ENCODE measurements around the gene ERVK3-1.

Gene ERVK3-1

DNA sequence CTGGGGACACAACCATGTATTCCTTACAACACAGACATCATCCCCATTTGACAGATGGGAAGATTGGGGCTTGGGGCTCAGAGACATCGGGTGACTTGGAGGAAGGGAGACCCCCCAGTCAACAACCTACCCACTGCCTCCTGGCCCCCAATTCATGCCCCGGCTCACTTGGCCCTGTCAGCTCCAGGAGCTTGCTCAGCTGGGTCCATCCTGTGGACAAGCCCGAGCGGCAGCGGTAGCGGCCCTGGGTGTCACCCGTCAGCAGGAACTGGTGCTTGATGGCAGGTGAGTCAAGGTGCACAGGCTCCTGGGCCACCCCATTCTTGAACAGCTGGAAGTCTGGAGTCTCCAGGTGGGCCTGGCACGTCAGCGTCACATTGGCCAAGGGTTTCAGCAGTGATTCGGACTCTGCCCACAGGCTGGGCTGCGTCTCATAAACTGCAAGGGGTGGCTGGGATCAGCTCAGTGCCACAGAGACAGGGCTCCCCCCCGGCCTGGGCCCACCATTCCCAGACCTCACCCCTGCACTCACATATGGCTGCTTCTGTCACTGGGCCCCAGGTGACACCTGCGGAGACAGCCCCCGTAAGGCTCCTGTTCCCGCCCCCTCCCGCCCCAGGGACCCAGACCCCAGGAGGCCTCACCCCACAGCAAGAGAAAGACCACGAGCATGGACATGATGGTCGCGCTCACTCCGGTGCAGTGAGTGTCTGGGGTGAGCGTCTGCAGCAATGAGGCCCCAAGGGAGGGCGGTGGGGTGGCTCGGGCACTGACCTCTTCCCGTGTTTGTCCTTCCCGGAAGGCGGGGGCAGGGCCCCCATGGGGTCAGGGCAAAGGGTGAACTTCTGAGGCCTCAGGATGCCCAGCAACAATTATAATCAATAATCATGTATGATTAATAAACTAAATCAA, 47.8 kb downstream of the ERVK3-1 start, which contains the start of gene A1BG:
Gene A1BG (minus strand): TSS at position 733 of the 912 bp plus-strand sequence. CDS start 55 bp downstream, at position 678.
- H3K4me3 ChIP-seq (ENCODE audit: low read depth, low read length): no peak within 1 kb of the TSS
- TF ChIP-seq, protein P1, sequence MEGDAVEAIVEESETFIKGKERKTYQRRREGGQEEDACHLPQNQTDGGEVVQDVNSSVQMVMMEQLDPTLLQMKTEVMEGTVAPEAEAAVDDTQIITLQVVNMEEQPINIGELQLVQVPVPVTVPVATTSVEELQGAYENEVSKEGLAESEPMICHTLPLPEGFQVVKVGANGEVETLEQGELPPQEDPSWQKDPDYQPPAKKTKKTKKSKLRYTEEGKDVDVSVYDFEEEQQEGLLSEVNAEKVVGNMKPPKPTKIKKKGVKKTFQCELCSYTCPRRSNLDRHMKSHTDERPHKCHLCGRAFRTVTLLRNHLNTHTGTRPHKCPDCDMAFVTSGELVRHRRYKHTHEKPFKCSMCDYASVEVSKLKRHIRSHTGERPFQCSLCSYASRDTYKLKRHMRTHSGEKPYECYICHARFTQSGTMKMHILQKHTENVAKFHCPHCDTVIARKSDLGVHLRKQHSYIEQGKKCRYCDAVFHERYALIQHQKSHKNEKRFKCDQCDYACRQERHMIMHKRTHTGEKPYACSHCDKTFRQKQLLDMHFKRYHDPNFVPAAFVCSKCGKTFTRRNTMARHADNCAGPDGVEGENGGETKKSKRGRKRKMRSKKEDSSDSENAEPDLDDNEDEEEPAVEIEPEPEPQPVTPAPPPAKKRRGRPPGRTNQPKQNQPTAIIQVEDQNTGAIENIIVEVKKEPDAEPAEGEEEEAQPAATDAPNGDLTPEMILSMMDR (IDR thresholded peaks at IDR 0.05; ENCODE audit: low read depth, low read length, missing control alignments): no peak
- DNase-seq (ENCODE audit: low read depth): no peak
- in situ Hi-C loops (cut with HindIII; ENCODE audit: low sequenced_read_pairs): no loop called here

DNA sequence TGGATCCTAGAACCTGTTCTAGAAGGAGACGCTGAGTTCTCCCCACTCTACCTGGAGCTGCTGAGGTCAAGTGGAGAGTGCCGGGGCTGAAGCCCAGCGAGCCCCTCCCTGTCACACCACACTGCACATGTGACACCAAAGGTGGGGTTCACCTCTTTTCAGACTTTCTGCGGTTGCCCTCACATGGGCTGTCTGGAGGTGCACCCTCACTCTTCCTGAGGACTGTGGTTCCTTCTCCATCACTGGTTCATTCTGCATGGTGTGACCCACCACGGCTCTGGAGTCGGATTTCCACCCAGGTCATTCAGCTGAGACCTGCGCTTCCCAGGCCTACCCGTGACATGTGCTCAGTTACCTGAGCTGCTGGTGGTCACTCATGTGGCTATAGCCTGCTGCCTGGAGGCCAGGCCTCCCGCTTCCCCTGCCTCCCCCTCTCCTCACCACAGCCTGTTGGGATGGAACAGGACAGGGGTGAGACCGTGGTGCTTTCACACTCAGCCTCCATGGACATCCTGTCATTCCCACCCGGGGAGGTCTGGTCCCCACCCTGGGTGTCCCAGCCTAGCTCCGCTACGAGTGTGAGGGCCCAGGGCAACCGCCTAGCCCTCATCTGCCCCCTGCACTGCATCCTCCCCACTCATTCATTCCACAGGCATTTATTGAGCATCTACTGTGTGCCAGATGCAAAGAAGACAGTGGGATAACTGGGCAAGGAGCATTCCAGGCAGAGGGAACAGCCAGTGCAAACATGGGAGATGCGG, 48.7 kb downstream of the ERVK3-1 start:
- no peak for DNase-seq (ENCODE audit: low read depth)
- TF ChIP-seq, protein P1 (IDR thresholded peaks at IDR 0.05; ENCODE audit: low read depth, low read length, missing control alignments): no peak
- H3K4me3 ChIP-seq (ENCODE audit: low read depth, low read length): no peak overlapping the region
- in situ Hi-C loops (cut with HindIII; ENCODE audit: low sequenced_read_pairs): no loop called here

DNA sequence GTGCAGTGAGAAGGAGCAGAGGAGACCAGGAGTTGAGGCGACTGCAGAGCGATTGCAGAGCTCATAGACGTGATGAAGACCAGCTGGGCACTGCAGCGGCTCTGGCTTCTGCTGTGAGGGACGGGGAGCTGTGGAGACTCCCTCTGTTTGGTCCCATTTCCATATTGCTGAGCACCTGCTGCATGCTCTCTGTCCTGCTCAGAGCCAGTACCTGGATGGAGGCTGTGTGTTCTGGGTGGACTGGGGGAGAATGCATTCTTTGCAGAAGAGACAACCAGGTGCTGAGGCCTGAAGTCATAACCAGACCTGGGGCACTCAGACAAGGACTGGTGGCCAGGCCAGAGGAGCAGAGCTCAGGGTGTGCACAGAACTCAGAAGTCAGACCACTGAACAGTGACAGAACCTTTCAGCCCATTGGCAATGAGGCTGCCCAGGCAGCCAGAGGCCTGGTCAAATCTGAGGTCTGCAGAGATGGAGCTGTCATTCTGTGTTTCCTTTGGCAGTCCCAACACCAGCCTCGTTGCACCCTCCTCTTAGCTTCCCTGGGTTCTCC, 49.4 kb downstream of the ERVK3-1 start:
- in situ Hi-C loops (cut with HindIII; ENCODE audit: low sequenced_read_pairs): no loop called here
- H3K4me3 ChIP-seq (ENCODE audit: low read depth, low read length): no peak overlapping the region
- TF ChIP-seq, protein P1 (IDR thresholded peaks at IDR 0.05; ENCODE audit: low read depth, low read length, missing control alignments): no peak
- DNase-seq (ENCODE audit: low read depth): no peak

DNA sequence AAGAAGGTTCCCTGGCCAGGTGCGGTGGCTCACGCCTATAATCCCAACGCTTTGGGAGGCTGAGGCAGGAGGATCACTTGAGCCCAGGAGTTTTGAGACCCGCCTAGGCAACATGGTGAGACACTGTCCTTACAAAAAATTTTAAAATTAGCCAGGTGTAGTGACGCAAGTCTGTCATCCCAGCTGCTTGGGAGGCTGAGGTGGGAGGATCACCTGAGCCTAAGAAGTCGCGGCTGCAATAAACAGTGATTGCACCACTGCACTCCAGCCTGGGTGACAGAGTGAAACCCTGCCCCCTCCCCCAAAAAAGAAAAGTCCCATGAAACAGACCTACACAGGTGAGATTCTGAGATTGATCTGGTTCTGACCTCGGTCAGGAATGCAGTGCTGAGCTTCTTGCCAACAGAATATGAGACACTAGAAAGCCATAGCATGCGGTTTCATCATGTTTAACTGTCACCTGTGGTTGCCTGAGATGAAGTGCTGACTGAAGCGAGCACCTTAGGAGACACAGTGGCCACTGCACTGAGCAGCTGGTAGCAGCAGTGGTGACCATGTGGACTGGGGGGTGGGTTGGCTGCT, 50.1 kb downstream of the ERVK3-1 start:
- in situ Hi-C loops (cut with HindIII; ENCODE audit: low sequenced_read_pairs): no loop called here
- no peak overlapping the region for H3K4me3 ChIP-seq (ENCODE audit: low read depth, low read length)
- DNase-seq (ENCODE audit: low read depth): no peak
- TF ChIP-seq, protein P1 (IDR thresholded peaks at IDR 0.05; ENCODE audit: low read depth, low read length, missing control alignments): no peak

DNA sequence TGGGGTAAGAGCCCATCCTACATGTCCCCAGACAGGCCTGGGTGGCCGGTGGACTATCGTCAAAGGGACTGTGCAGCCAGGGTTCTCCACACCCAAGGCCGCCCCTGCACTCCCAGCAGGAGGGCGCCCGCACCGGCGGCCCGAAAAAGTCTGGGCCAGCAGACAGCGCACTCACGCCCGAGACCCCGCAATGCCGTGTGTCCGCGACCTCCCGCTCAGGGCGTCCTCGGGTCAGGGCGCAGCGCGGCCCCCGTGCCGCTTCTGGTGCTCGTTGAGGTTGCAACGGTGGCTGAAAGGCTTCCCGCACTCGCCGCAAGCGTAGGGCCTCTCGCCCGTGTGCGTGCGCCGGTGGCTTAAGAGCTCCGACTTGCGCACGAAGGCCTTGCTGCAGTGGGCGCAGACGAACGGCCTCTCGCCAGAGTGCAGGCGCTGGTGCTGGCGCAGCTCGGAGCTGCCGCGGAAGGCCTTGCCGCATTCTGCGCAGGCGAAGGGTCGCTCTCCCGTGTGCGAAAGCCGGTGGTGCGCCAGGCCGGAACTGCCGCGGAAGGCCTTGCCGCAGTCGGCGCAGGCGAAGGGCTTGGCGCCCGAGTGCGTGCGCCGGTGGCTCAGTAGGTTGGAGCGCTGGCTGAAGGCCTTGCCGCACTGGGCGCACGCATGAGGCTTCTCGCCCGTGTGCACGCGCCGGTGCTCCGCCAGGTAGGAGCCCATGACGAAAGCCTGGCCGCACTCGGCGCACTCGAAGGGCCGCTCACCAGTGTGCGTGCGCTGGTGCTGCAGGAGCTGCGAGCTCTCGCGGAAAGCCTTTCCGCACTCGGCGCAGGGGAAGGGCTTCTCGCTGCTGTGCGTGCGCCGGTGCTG, 51.0 kb downstream of the ERVK3-1 start:
- TF ChIP-seq, protein P1 (IDR thresholded peaks at IDR 0.05; ENCODE audit: low read depth, low read length, missing control alignments): no peak
- in situ Hi-C loops (cut with HindIII; ENCODE audit: low sequenced_read_pairs): no loop called here
- H3K4me3 ChIP-seq (ENCODE audit: low read depth, low read length): no peak overlapping the region
- DNase-seq (ENCODE audit: low read depth): no peak
